ENCODE results near the gene POLD3. TPM values are rescaled to one million over a fixed set of nuclear protein-coding genes. Genes with fewer than 3 reads are reported as not detected.

The POLD3 gene
- total and polyA plus RNA-seq, 8 donors = 4.7 to 85.7 (median 15.4) TPM

DNA sequence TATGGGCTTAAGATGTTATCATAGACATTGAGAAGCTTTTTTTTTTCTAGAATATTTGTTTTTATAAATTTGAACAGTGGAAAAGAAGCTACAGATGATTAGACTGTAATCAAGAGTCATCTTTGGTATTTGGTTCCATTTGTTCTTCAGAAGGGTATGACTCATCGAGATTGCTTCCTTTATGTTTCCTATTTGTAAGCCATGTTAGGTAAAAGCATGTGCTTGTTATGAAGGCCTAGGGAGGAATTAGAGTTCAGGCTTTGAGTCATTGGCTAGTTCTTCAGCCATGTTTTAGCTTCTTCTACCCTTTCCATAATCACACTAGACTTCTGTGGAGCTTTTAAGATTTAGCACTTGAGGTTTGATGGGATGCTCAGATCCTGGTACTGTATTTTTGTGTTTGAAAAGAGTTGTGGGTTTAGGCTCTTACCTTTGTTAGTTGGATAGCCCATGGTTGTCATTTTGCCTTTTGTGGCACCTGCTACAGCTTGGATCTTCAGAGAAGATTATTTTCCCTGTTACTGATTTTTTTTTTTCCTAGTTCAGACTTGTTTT lies 44.3 kb downstream of the POLD3 start:
- no peak for TF ChIP-seq POLR2A (IDR thresholded peaks at IDR 0.05)
- peak in 1 of 3 donors; percentile 76 for TF ChIP-seq POLR2AphosphoS5 (IDR thresholded peaks at IDR 0.05)
- TF ChIP-seq EP300 (IDR thresholded peaks at IDR 0.05) = no peak
- TF ChIP-seq, protein P1, sequence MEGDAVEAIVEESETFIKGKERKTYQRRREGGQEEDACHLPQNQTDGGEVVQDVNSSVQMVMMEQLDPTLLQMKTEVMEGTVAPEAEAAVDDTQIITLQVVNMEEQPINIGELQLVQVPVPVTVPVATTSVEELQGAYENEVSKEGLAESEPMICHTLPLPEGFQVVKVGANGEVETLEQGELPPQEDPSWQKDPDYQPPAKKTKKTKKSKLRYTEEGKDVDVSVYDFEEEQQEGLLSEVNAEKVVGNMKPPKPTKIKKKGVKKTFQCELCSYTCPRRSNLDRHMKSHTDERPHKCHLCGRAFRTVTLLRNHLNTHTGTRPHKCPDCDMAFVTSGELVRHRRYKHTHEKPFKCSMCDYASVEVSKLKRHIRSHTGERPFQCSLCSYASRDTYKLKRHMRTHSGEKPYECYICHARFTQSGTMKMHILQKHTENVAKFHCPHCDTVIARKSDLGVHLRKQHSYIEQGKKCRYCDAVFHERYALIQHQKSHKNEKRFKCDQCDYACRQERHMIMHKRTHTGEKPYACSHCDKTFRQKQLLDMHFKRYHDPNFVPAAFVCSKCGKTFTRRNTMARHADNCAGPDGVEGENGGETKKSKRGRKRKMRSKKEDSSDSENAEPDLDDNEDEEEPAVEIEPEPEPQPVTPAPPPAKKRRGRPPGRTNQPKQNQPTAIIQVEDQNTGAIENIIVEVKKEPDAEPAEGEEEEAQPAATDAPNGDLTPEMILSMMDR (IDR thresholded peaks at IDR 0.05) = no peak
- DNase-seq = no peak
- Histone ChIP-seq H3K27ac (peak overlapping the region in 4 of 5 donors; percentile 16 to 85 (median 58)), H3K9me3 (no peaks in the 10 kb centered on the region), H3K4me3 (no peak overlapping the region), H3K36me3 (peaks cover 4 to 63% (median 47%) of the 10 kb centered on the region in 4 donors), H3K27me3 (no peaks in the 10 kb centered on the region), H3K4me1 (peaks cover 0 to 55% (median 23%) of the 10 kb centered on the region in 4 donors)
- intact Hi-C loops (cut with DNase I; ENCODE audit: low total_unique reads) = no loop called here
- 61 to 80% (median 70%) methylated on average over 1 of the region's 1 CpG for WGBS, 5 donors

DNA sequence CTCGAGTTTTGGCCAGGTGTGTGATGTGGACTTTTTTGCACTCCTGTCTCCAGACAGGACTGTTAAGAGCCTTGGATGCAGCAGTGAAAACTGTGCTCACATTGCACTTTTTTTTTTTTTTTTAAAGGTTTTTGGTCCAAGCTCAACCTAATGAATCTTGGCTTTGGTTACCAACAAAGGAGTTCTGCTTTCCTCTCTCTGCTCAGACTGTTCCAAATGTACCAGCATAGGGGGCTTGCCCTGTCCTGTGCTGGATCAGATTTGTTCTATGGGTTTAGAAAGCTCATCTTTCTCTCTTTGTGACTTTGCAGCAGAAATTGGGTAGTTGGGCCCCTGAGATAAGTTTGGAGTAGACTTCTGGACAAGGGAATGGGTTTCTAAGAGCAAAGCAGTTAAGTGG lies 45.3 kb downstream of the POLD3 start:
- DNase-seq = no peak
- Histone ChIP-seq H3K27ac (peak overlapping the region in 3 of 5 donors; percentile 36 to 85 (median 68)), H3K9me3 (no peaks in the 10 kb centered on the region), H3K36me3 (peaks cover 4 to 70% (median 51%) of the 10 kb centered on the region in 4 donors), H3K4me3 (no peak overlapping the region), H3K4me1 (peaks cover 0 to 57% (median 28%) of the 10 kb centered on the region in 4 donors), H3K27me3 (no peaks in the 10 kb centered on the region)
- WGBS, 5 donors = 71 to 94% (median 78%) methylated on average over 1 of the region's 1 CpG
- intact Hi-C loops (cut with DNase I; ENCODE audit: low total_unique reads) = no loop called here
- TF ChIP-seq POLR2A (IDR thresholded peaks at IDR 0.05) (no peak), POLR2AphosphoS5 (IDR thresholded peaks at IDR 0.05) (no peak), EP300 (IDR thresholded peaks at IDR 0.05) (no peak)
- TF ChIP-seq, protein P1 (IDR thresholded peaks at IDR 0.05) = no peak

DNA sequence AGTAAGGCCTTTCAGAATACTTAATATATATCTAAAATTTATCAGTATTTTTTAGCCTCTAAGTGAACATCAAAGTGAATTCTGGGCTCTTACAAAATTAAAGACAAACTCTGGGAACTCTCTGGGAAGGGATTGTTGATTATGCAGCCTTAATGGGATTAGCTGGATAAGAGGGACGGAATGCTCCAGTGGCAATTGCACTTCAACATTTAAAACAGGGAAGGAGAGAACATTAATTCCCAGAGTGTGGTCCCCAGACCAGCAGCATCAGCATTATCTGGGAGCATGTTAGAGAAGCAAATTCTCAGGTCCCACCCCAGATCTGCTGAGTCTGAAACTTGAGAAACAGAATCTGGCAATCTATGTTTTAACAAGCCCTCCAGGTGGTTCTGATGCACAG lies 46.5 kb downstream of the POLD3 start:
- intact Hi-C loops (cut with DNase I; ENCODE audit: low total_unique reads) = no loop called here
- no peak for TF ChIP-seq POLR2A (IDR thresholded peaks at IDR 0.05)
- TF ChIP-seq, protein P1 (IDR thresholded peaks at IDR 0.05) = no peak
- no peak for TF ChIP-seq POLR2AphosphoS5 (IDR thresholded peaks at IDR 0.05)
- no peak for TF ChIP-seq EP300 (IDR thresholded peaks at IDR 0.05)
- no peaks in the 10 kb centered on the region for H3K9me3 ChIP-seq
- H3K4me3 ChIP-seq = no peak overlapping the region
- peak overlapping the region in 3 of 5 donors; percentile 36 to 85 (median 68) for H3K27ac ChIP-seq
- WGBS, 5 donors = 68 to 91% (median 81%) methylated on average over 1 of the region's 1 CpG
- DNase-seq = no peak
- peaks cover 0 to 58% (median 23%) of the 10 kb centered on the region in 4 donors for H3K4me1 ChIP-seq
- peaks cover 4 to 78% (median 51%) of the 10 kb centered on the region in 4 donors for H3K36me3 ChIP-seq
- H3K27me3 ChIP-seq = no peaks in the 10 kb centered on the region

DNA sequence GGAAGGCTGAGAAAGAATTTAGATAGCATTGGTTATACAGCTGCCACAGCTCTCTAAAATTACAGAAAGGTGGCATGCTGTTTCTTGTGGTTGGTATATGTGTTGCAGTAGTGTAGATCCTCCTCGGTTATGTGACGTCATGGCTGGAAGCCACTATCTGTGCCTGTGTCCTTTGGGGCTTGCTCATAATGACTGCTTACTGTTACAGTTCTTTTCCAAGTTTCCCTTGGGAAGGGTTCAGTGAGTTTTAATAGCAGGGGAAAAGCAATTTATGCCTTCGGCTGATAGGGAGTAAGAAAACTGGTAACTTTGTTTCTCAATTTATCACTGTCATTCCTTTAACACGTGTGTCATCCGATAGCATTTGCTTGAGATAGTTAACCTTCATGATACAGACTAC lies 47.2 kb downstream of the POLD3 start:
- Histone ChIP-seq H3K27ac (peak overlapping the region in 4 of 5 donors; percentile 6 to 85 (median 52)), H3K4me3 (no peak overlapping the region), H3K36me3 (peaks cover 4 to 79% (median 51%) of the 10 kb centered on the region in 4 donors), H3K4me1 (peaks cover 0 to 52% (median 19%) of the 10 kb centered on the region in 4 donors), H3K27me3 (no peaks in the 10 kb centered on the region), H3K9me3 (no peaks in the 10 kb centered on the region)
- 82 to 92% (median 88%) methylated on average over 5 of the region's 5 CpGs for WGBS, 5 donors
- TF ChIP-seq, protein P1 (IDR thresholded peaks at IDR 0.05) = no peak
- no peak for TF ChIP-seq EP300 (IDR thresholded peaks at IDR 0.05)
- TF ChIP-seq POLR2A (IDR thresholded peaks at IDR 0.05) = no peak
- TF ChIP-seq POLR2AphosphoS5 (IDR thresholded peaks at IDR 0.05) = no peak
- no peak for DNase-seq
- intact Hi-C loops (cut with DNase I; ENCODE audit: low total_unique reads) = no loop called here

All from stomach (tissue), 9 donors.